ENCODE measurements around the gene MKS1. TPM values are rescaled to one million over a fixed set of nuclear protein-coding genes. Genes with fewer than 3 reads are reported as not detected.

Gene MKS1
- 17.5 and 20.8 TPM in 2 replicates for total RNA-seq (2014; rRNA removed; shearing (Covaris generic); ENCODE audit: low replicate concordance)

- no peaks in the 10 kb centered on the region for H3K27me3 ChIP-seq (ENCODE audit: low read length)
- H3K9me2 ChIP-seq (replicated peaks; ENCODE audit: insufficient read depth, low read length), result no peaks in the 10 kb centered on the region
- peak within 1 kb of the TSS; percentile 64 for H3K27ac ChIP-seq (ENCODE audit: low read length)
- peak within 1 kb of the TSS; percentile 81 for H3K4me3 ChIP-seq (ENCODE audit: low read length)
- peak; percentile 98 for DNase-seq
- H3K36me3 ChIP-seq (ENCODE audit: insufficient read depth, low read length), result no peaks in the 10 kb centered on the region
- H3K79me2 ChIP-seq (ENCODE audit: low read length), result no peaks in the 10 kb centered on the region
- H2AFZ ChIP-seq (ENCODE audit: low read length), result peak within 1 kb of the TSS; percentile 90
- H3K9ac ChIP-seq (ENCODE audit: low read length), result peak within 1 kb of the TSS; percentile 72
- H3K9me3 ChIP-seq (ENCODE audit: low read length), result no peaks in the 10 kb centered on the region
- peak within 1 kb of the TSS; percentile 86 for H3K4me2 ChIP-seq (ENCODE audit: low read depth, low read length, poor library complexity, severe bottlenecking)
- H4K20me1 ChIP-seq (ENCODE audit: insufficient read depth, low read depth, low read length), result no peaks in the 10 kb centered on the region
- peaks cover 40% of the 10 kb centered on the region for H3K4me1 ChIP-seq (ENCODE audit: low read length)
Observed at GRCh38 chr17:58219007-58219788, at the start of gene MKS1. TSS of gene MKS1 (minus strand) at chr17:58219255. CDS start at chr17:58219230, 25 bp downstream.

GRCh38 chr17:58268326-58268725, 49.3 kb upstream of the MKS1 start:
- Histone ChIP-seq H3K36me3 (ENCODE audit: insufficient read depth, low read length) (no peaks in the 10 kb centered on the region), H2AFZ (ENCODE audit: low read length) (no peak overlapping the region), H3K27ac (ENCODE audit: low read length) (no peak overlapping the region), H3K9me2 (replicated peaks; ENCODE audit: insufficient read depth, low read length) (no peaks in the 10 kb centered on the region), H3K27me3 (ENCODE audit: low read length) (no peaks in the 10 kb centered on the region), H3K9ac (ENCODE audit: low read length) (no peak overlapping the region), H4K20me1 (ENCODE audit: insufficient read depth, low read depth, low read length) (no peaks in the 10 kb centered on the region), H3K4me2 (ENCODE audit: low read depth, low read length, poor library complexity, severe bottlenecking) (no peak overlapping the region), H3K9me3 (ENCODE audit: low read length) (no peaks in the 10 kb centered on the region), H3K4me3 (ENCODE audit: low read length) (no peak overlapping the region), H3K79me2 (ENCODE audit: low read length) (no peaks in the 10 kb centered on the region), H3K4me1 (ENCODE audit: low read length) (no peaks in the 10 kb centered on the region)
- no peak for DNase-seq

- Histone ChIP-seq H3K9me2 (replicated peaks; ENCODE audit: insufficient read depth, low read length) (no peaks in the 10 kb centered on the region), H3K4me2 (ENCODE audit: low read depth, low read length, poor library complexity, severe bottlenecking) (no peak overlapping the region), H2AFZ (ENCODE audit: low read length) (no peak overlapping the region), H4K20me1 (ENCODE audit: insufficient read depth, low read depth, low read length) (no peaks in the 10 kb centered on the region), H3K4me1 (ENCODE audit: low read length) (no peaks in the 10 kb centered on the region), H3K27ac (ENCODE audit: low read length) (no peak overlapping the region), H3K9me3 (ENCODE audit: low read length) (no peaks in the 10 kb centered on the region), H3K36me3 (ENCODE audit: insufficient read depth, low read length) (no peaks in the 10 kb centered on the region), H3K27me3 (ENCODE audit: low read length) (no peaks in the 10 kb centered on the region), H3K4me3 (ENCODE audit: low read length) (no peak overlapping the region), H3K79me2 (ENCODE audit: low read length) (no peaks in the 10 kb centered on the region), H3K9ac (ENCODE audit: low read length) (no peak overlapping the region)
- no peak for DNase-seq
Observed at GRCh38 chr17:58267347-58268324, 48.6 kb upstream of the MKS1 start.

- Histone ChIP-seq H3K36me3 (ENCODE audit: insufficient read depth, low read length) (no peaks in the 10 kb centered on the region), H3K4me3 (ENCODE audit: low read length) (no peak overlapping the region), H3K27me3 (ENCODE audit: low read length) (no peaks in the 10 kb centered on the region), H3K9ac (ENCODE audit: low read length) (no peak overlapping the region), H3K9me3 (ENCODE audit: low read length) (no peaks in the 10 kb centered on the region), H3K4me1 (ENCODE audit: low read length) (no peaks in the 10 kb centered on the region), H3K79me2 (ENCODE audit: low read length) (no peaks in the 10 kb centered on the region), H3K4me2 (ENCODE audit: low read depth, low read length, poor library complexity, severe bottlenecking) (no peak overlapping the region), H3K27ac (ENCODE audit: low read length) (no peak overlapping the region), H3K9me2 (replicated peaks; ENCODE audit: insufficient read depth, low read length) (no peaks in the 10 kb centered on the region), H4K20me1 (ENCODE audit: insufficient read depth, low read depth, low read length) (no peaks in the 10 kb centered on the region), H2AFZ (ENCODE audit: low read length) (no peak overlapping the region)
- DNase-seq, result no peak
Observed at GRCh38 chr17:58265902-58266875, 47.1 kb upstream of the MKS1 start.

- DNase-seq, result no peak
- Histone ChIP-seq H3K4me2 (ENCODE audit: low read depth, low read length, poor library complexity, severe bottlenecking) (no peak overlapping the region), H3K9ac (ENCODE audit: low read length) (no peak overlapping the region), H3K4me1 (ENCODE audit: low read length) (no peaks in the 10 kb centered on the region), H3K4me3 (ENCODE audit: low read length) (no peak overlapping the region), H3K27ac (ENCODE audit: low read length) (no peak overlapping the region), H4K20me1 (ENCODE audit: insufficient read depth, low read depth, low read length) (no peaks in the 10 kb centered on the region), H3K27me3 (ENCODE audit: low read length) (no peaks in the 10 kb centered on the region), H3K9me2 (replicated peaks; ENCODE audit: insufficient read depth, low read length) (no peaks in the 10 kb centered on the region), H3K9me3 (ENCODE audit: low read length) (no peaks in the 10 kb centered on the region), H3K36me3 (ENCODE audit: insufficient read depth, low read length) (no peaks in the 10 kb centered on the region), H3K79me2 (ENCODE audit: low read length) (no peaks in the 10 kb centered on the region), H2AFZ (ENCODE audit: low read length) (no peak overlapping the region)
Observed at GRCh38 chr17:58265271-58265670, 46.2 kb upstream of the MKS1 start.

- Histone ChIP-seq H3K4me2 (ENCODE audit: low read depth, low read length, poor library complexity, severe bottlenecking) (no peak overlapping the region), H3K9me2 (replicated peaks; ENCODE audit: insufficient read depth, low read length) (no peaks in the 10 kb centered on the region), H3K9ac (ENCODE audit: low read length) (no peak overlapping the region), H3K79me2 (ENCODE audit: low read length) (no peaks in the 10 kb centered on the region), H2AFZ (ENCODE audit: low read length) (no peak overlapping the region), H3K4me1 (ENCODE audit: low read length) (no peaks in the 10 kb centered on the region), H4K20me1 (ENCODE audit: insufficient read depth, low read depth, low read length) (no peaks in the 10 kb centered on the region), H3K4me3 (ENCODE audit: low read length) (no peak overlapping the region), H3K27ac (ENCODE audit: low read length) (no peak overlapping the region), H3K9me3 (ENCODE audit: low read length) (no peaks in the 10 kb centered on the region), H3K36me3 (ENCODE audit: insufficient read depth, low read length) (no peaks in the 10 kb centered on the region), H3K27me3 (ENCODE audit: low read length) (no peaks in the 10 kb centered on the region)
- DNase-seq, result no peak
Observed at GRCh38 chr17:58264407-58265103, 45.5 kb upstream of the MKS1 start.

- no peak overlapping the region for H3K4me2 ChIP-seq (ENCODE audit: low read depth, low read length, poor library complexity, severe bottlenecking)
- H3K9ac ChIP-seq (ENCODE audit: low read length), result no peak overlapping the region
- H3K27me3 ChIP-seq (ENCODE audit: low read length), result no peaks in the 10 kb centered on the region
- H3K79me2 ChIP-seq (ENCODE audit: low read length), result no peaks in the 10 kb centered on the region
- no peaks in the 10 kb centered on the region for H3K36me3 ChIP-seq (ENCODE audit: insufficient read depth, low read length)
- no peak overlapping the region for H3K4me3 ChIP-seq (ENCODE audit: low read length)
- H3K27ac ChIP-seq (ENCODE audit: low read length), result no peak overlapping the region
- no peaks in the 10 kb centered on the region for H3K4me1 ChIP-seq (ENCODE audit: low read length)
- H2AFZ ChIP-seq (ENCODE audit: low read length), result no peak overlapping the region
- H4K20me1 ChIP-seq (ENCODE audit: insufficient read depth, low read depth, low read length), result no peaks in the 10 kb centered on the region
- no peak for DNase-seq
- no peaks in the 10 kb centered on the region for H3K9me3 ChIP-seq (ENCODE audit: low read length)
- no peaks in the 10 kb centered on the region for H3K9me2 ChIP-seq (replicated peaks; ENCODE audit: insufficient read depth, low read length)
Observed at GRCh38 chr17:58263773-58264172, 44.7 kb upstream of the MKS1 start.

Measured in Karpas-422 (cell line).